A549 (cell line): ENCODE results near the gene LAMC2. TPM values are rescaled to one million over a fixed set of nuclear protein-coding genes. Genes with fewer than 3 reads are reported as not detected.

Experiments used
- ATAC-seq, 2 experiments: fragments of 200-7000 bp in 1 of 2; fragments of >200 bp in 1 of 2; cut with Nextera tagmentation in 1 of 2; cut with Tn5 transposase in 1 of 2; 3 replicates each; pipeline versions ENCODE4 v1.8.0 to v1.9.1; 2018 to 2020; ENCODE audit warnings: mild to moderate bottlenecking in 1 of 2, moderate library complexity in 1 of 2
- CTCF ChIA-PET: fragments of 300-600 bp; sonication (Branson Sonifier 250); formaldehyde crosslinking; extraction: SDS; loops from one replicate; lab custom pipeline; 2021; ENCODE audit warnings: antibody characterized with exemption, inconsistent platforms; lab: Yijun Ruan, JAX
- POLR2A ChIA-PET: fragments of 350-600 bp; formaldehyde crosslinking; extraction: SDS; loops from one replicate; lab custom pipeline; 2021; ENCODE audit warnings: antibody characterized with exemption, inconsistent platforms; lab: Yijun Ruan, JAX
- DNase-seq, 2 experiments: peaks; one replicate each; pipeline versions ENCODE4 v3.0.0 to v3.0.0-alpha.2; 2011 to 2016; ENCODE audit warnings: low read depth in 1 of 2, low spot score in 1 of 2
- FAIRE-seq: peaks from 2 replicates; lab custom pipeline; 2011; peaks lifted over from hg19 to GRCh38; lab: Jason Lieb, UNC
- H3K27ac ChIP-seq, 2 experiments: fragments of >200 bp; sonication (Bioruptor Twin); formaldehyde crosslinking; 3 replicates each; pipeline ENCODE4 v1.5.1; 2016 to 2017
- H3K4me1 ChIP-seq: fragments of >200 bp; sonication (Bioruptor Twin); formaldehyde crosslinking; 3 replicates; pipeline ENCODE4 v1.6.1; 2016
- H3K4me2 ChIP-seq: fragments of >200 bp; sonication (Bioruptor Twin); formaldehyde crosslinking; 3 replicates; pipeline ENCODE4 v1.6.1; 2016
- H3K4me3 ChIP-seq: fragments of >200 bp; sonication (Bioruptor Twin); formaldehyde crosslinking; 3 replicates; pipeline ENCODE4 v1.5.1; 2016
- H3K9me3 ChIP-seq: fragments of >200 bp; sonication (Bioruptor Twin); formaldehyde crosslinking; 3 replicates; pipeline ENCODE4 v1.6.1; 2016
- CBX2 ChIP-seq: fragments of 200-600 bp; sonication (generic); IDR thresholded peaks from 2 replicates; pipeline ENCODE4 v1.6.1; 2016; ENCODE audit warnings: low read depth, mild to moderate bottlenecking, borderline replicate concordance
- CEBPB ChIP-seq, 2 experiments: fragments of >200 bp in 1 of 2; sonication (Bioruptor Twin) in 1 of 2; formaldehyde crosslinking in 1 of 2; IDR thresholded peaks; 2 replicates each; pipeline ENCODE4 v1.6.1; 2012 to 2016
- EHF ChIP-seq: fragments of 250-450 bp; sonication (Bioruptor Pico); IDR thresholded peaks from 2 replicates; pipeline ENCODE4 v1.5.0; 2020; ENCODE audit warnings: mild to moderate bottlenecking
- EHMT2 ChIP-seq: fragments of 200-600 bp; sonication (generic); IDR thresholded peaks from 2 replicates; pipeline ENCODE4 v1.6.1; 2016; ENCODE audit warnings: antibody characterized with exemption, low read depth, mild to moderate bottlenecking, moderate library complexity
- EP300 ChIP-seq, 2 experiments: fragments of >200 bp; sonication (Bioruptor Twin); formaldehyde crosslinking; IDR thresholded peaks; 2 replicates in 1 of 2; 3 replicates in 1 of 2; pipeline ENCODE4 v1.6.1; 2016 to 2017
- ESRRA ChIP-seq: fragments of 150-350 bp; IDR thresholded peaks from 2 replicates; pipeline ENCODE4 v1.6.1; 2014; ENCODE audit warnings: mild to moderate bottlenecking, low read length, borderline replicate concordance
- HDAC2 ChIP-seq: fragments of 200-600 bp; sonication (generic); IDR thresholded peaks from 2 replicates; pipeline ENCODE4 v1.6.1; 2016
- HES2 ChIP-seq: fragments of >200 bp; sonication (Bioruptor Twin); formaldehyde crosslinking; IDR thresholded peaks from 2 replicates; pipeline ENCODE4 v1.6.1; 2016
- HOXA7 ChIP-seq: fragments of 250-450 bp; sonication (Bioruptor Pico); IDR thresholded peaks from 2 replicates; pipeline ENCODE4 v1.5.0; 2020; ENCODE audit warnings: mild to moderate bottlenecking, moderate library complexity
- KDM1A ChIP-seq: fragments of 200-600 bp; sonication (generic); IDR thresholded peaks from 2 replicates; pipeline ENCODE4 v1.6.1; 2016; ENCODE audit warnings: low read depth, mild to moderate bottlenecking
- POLR2A ChIP-seq: IDR thresholded peaks from 2 replicates; pipeline ENCODE4 v1.6.1; 2012; ENCODE audit warnings: mild to moderate bottlenecking, low read length
- POLR2AphosphoS2 ChIP-seq: conservative IDR thresholded peaks from 2 replicates; pipeline ENCODE4 v1.6.1; 2012; ENCODE audit warnings: low read length, improper control_type of control experiment, inconsistent platforms
- RNF2 ChIP-seq: fragments of 200-600 bp; sonication (generic); IDR thresholded peaks from 2 replicates; pipeline ENCODE4 v1.6.1; 2016; ENCODE audit warnings: low read depth, mild to moderate bottlenecking, antibody characterized with exemption, moderate library complexity, borderline replicate concordance
- SREBF2 ChIP-seq: fragments of 450-650 bp; IDR thresholded peaks from 2 replicates; pipeline ENCODE4 v1.6.1; 2014; ENCODE audit warnings: mild to moderate bottlenecking, moderate library complexity
- TP53 ChIP-seq: fragments of 250-450 bp; sonication (Bioruptor Pico); IDR thresholded peaks from 2 replicates; pipeline ENCODE4 v1.5.0; 2021; ENCODE audit warnings: mild to moderate bottlenecking, moderate library complexity
- USF2 ChIP-seq: fragments of 450-650 bp; IDR thresholded peaks from 2 replicates; pipeline ENCODE4 v1.6.1; 2014; ENCODE audit warnings: antibody characterized with exemption
- ZC3H11A ChIP-seq: fragments of 450-650 bp; IDR thresholded peaks from 2 replicates; pipeline ENCODE4 v1.6.1; 2014; ENCODE audit warnings: antibody characterized with exemption, mild to moderate bottlenecking
- ZFP36 ChIP-seq: fragments of 450-650 bp; IDR thresholded peaks from 2 replicates; pipeline ENCODE4 v1.6.1; 2014; ENCODE audit warnings: borderline replicate concordance; ENCODE audit not compliant: partially characterized antibody
- ZNF302 ChIP-seq: fragments of 250-450 bp; sonication (Bioruptor Pico); IDR thresholded peaks from 2 replicates; pipeline ENCODE4 v1.9.0; 2021; ENCODE audit warnings: inconsistent platforms, mild to moderate bottlenecking, moderate library complexity
- WGBS: methylation state at CpG from one replicate; pipeline ENCODE4 v1.1.6; 2017; ENCODE audit errors: missing lambda C conversion rate; 5-methylcytosine and 5-hydroxymethylcytosine counted together
- polyA plus RNA-seq, 4 experiments: library from polyadenylated mRNA; depleted of rRNA in 3 of 4; stranded (reverse); fragments of >200 nt; fragmentation: RNase III in 1 of 4; extraction: RNeasy Plus Mini Kit Qiagen cat#74134 plus additional on column Dnase treatment in 1 of 4; gene quantifications; 2 replicates in 3 of 4; 3 replicates in 1 of 4; pipeline ENCODE4 v1.2.3, GENCODE V29; 2011 to 2017
- TF ChIP-seq, protein P1 (sequence below): fragments of 150-350 bp; IDR thresholded peaks from 2 replicates; pipeline ENCODE4 v1.6.1; 2014; ENCODE audit warnings: low read depth, mild to moderate bottlenecking, low read length

LAMC2 gene
- polyA plus RNA-seq, 2 of the 4 experiments (the other 2 are of a cell fraction) = 8.5 to 24.1 TPM

- DNase-seq = no peak
- H3K4me1 ChIP-seq = no peaks in the 10 kb centered on the region
- no peak for ATAC-seq
- CTCF ChIA-PET = interaction anchor here (1.3 to 1.5 kb wide), 3 partner anchors 11 to 325 kb away, joined by 3 to 4 read pairs (median 3); no protein-coding TSS in a partner anchor
- 13% methylated on average over 1 of the region's 1 CpG for WGBS
- H3K27ac ChIP-seq = no peak overlapping the region
- no peak overlapping the region for H3K4me3 ChIP-seq
- TF ChIP-seq KDM1A (0 out of 2 replicates have a peak, but pooled peaks have one; percentile 38), RNF2 (no peak), ESRRA (no peak), POLR2A (no peak), HOXA7 (CRISPR knock-in tag) (no peak), EHF (CRISPR knock-in tag) (0 out of 2 replicates have a peak, but pooled peaks have one; percentile 20), CEBPB (IDR thresholded peaks at IDR 0.05) (no peak), EHMT2 (no peak), ZNF302 (CRISPR knock-in tag) (no peak)
- H3K9me3 ChIP-seq = peaks cover 20% of the 10 kb centered on the region; the same call in 2 of the 3 replicates
- FAIRE-seq = no peak
- POLR2A ChIA-PET = no interaction called here
- no peak overlapping the region for H3K4me2 ChIP-seq
These were observed 69.0 kb downstream of the LAMC2 start for GRCh38 chr1:183255073-183255472.

- no peak for FAIRE-seq
- no peak overlapping the region for H3K4me3 ChIP-seq
- H3K4me1 ChIP-seq = no peaks in the 10 kb centered on the region
- no peak overlapping the region for H3K4me2 ChIP-seq
- POLR2A ChIA-PET = no interaction called here
- DNase-seq = no peak
- TF ChIP-seq, protein P1, sequence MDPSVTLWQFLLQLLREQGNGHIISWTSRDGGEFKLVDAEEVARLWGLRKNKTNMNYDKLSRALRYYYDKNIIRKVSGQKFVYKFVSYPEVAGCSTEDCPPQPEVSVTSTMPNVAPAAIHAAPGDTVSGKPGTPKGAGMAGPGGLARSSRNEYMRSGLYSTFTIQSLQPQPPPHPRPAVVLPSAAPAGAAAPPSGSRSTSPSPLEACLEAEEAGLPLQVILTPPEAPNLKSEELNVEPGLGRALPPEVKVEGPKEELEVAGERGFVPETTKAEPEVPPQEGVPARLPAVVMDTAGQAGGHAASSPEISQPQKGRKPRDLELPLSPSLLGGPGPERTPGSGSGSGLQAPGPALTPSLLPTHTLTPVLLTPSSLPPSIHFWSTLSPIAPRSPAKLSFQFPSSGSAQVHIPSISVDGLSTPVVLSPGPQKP = no peak
- TF ChIP-seq CEBPB (IDR thresholded peaks at IDR 0.05) = no peak
- no peak for TF ChIP-seq KDM1A
- TF ChIP-seq CBX2 = no peak
- TF ChIP-seq SREBF2 = no peak
- no peak for TF ChIP-seq HES2
- no peak for TF ChIP-seq ZC3H11A
- TF ChIP-seq POLR2AphosphoS2 = no peak
- no peak for TF ChIP-seq HDAC2
- no peak for TF ChIP-seq ZFP36
- no peak for TF ChIP-seq EP300 (IDR thresholded peaks at IDR 0.05)
- no peak for TF ChIP-seq ESRRA
- TF ChIP-seq HOXA7 (CRISPR knock-in tag) = no peak
- no peak for TF ChIP-seq EHF (CRISPR knock-in tag)
- TF ChIP-seq TP53 (CRISPR knock-in tag) = no peak
- H3K27ac ChIP-seq = no peak overlapping the region
- CTCF ChIA-PET = interaction anchor here (1.2 to 3.5 kb wide), 4 partner anchors 17 to 363 kb away, joined by 4 to 15 read pairs (median 6); no protein-coding TSS in a partner anchor
- WGBS = 82% methylated on average over 5 of the region's 5 CpGs
- peaks cover 8% of the 10 kb centered on the region; the same call in 2 of the 3 replicates for H3K9me3 ChIP-seq
- ATAC-seq = no peak
These were observed 73.9 kb downstream of the LAMC2 start for GRCh38 chr1:183259924-183260323.

DNA sequence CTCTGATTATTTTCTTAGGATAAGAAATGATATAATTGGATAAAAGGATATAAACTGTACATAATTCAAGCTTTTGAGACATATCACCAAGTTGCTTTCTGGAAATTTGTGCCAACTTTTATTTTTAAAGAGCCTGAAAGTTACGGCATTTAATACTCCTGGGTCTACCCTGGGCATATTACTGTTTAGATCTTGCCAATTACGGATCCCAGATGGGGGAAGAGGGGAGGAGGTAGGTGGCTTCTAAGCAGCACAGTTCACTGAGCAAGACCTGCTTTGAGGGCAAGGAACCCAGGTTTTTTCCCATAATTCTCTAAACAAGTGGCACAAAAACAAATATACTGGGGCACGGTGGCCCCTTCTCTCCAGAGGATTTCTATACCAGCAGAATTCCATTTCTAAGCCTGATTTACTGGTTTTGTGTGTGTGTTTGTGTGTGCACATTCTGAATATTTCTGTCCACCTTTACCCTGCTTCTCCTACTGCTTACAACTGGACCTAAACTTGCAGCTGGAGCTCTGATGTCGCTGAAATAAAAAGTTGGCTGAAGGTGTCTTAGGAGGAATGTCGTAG lies 76.7 kb downstream of the LAMC2 start:
- no peak overlapping the region for H3K4me3 ChIP-seq
- H3K4me2 ChIP-seq = no peak overlapping the region
- ChIA-PET POLR2A (no interaction called here), CTCF (interaction anchor here (1.0 to 3.5 kb wide), 5 partner anchors 15 to 38 kb away, joined by 3 to 15 read pairs (median 3); no protein-coding TSS in a partner anchor)
- ATAC-seq = no peak
- H3K27ac ChIP-seq = no peak overlapping the region
- TF ChIP-seq POLR2AphosphoS2 (no peak), USF2 (no peak)
- no peak for DNase-seq
- no peaks in the 10 kb centered on the region for H3K4me1 ChIP-seq
- 60% methylated on average over 5 of the region's 5 CpGs for WGBS
- FAIRE-seq = no peak
- H3K9me3 ChIP-seq = no peaks in the 10 kb centered on the region
